GM23248 (cell line): ENCODE results near the gene CYB5A.

Experiments used
- EZH2 ChIP-seq: fragments of 200-600 bp; sonication (generic); IDR thresholded peaks from 2 replicates; pipeline ENCODE4 v1.6.1; 2018; ENCODE audit warnings: antibody characterized with exemption, mild to moderate bottlenecking; ENCODE audit not compliant: insufficient read depth, poor library complexity, severe bottlenecking
- EZH2phosphoT487 ChIP-seq: fragments of 200-600 bp; sonication (generic); IDR thresholded peaks from 2 replicates; pipeline ENCODE4 v1.6.1; 2018; ENCODE audit warnings: antibody characterized with exemption, moderate library complexity, mild to moderate bottlenecking, low read depth; ENCODE audit not compliant: insufficient read depth

GRCh38 chr18:74276609-74277008 lies 15.2 kb downstream of the CYB5A start:
- TF ChIP-seq EZH2 (no peak), EZH2phosphoT487 (no peak)
